Medulla oblongata (tissue), 1 donor: ENCODE data around the gene PRLR.

ENCODE experiments used
- DNase-seq: peaks from one replicate; pipeline ENCODE4 v3.0.0-alpha.2; 2015; ENCODE audit errors: extremely low spot score

Gene PRLR

GRCh38 chr5:35160486-35161116 is 69.7 kb downstream of the PRLR start:
- DNase-seq, result no peak

- DNase-seq, result no peak
Measured at GRCh38 chr5:35159370-35159742, 70.9 kb downstream of the PRLR start.

DNA sequence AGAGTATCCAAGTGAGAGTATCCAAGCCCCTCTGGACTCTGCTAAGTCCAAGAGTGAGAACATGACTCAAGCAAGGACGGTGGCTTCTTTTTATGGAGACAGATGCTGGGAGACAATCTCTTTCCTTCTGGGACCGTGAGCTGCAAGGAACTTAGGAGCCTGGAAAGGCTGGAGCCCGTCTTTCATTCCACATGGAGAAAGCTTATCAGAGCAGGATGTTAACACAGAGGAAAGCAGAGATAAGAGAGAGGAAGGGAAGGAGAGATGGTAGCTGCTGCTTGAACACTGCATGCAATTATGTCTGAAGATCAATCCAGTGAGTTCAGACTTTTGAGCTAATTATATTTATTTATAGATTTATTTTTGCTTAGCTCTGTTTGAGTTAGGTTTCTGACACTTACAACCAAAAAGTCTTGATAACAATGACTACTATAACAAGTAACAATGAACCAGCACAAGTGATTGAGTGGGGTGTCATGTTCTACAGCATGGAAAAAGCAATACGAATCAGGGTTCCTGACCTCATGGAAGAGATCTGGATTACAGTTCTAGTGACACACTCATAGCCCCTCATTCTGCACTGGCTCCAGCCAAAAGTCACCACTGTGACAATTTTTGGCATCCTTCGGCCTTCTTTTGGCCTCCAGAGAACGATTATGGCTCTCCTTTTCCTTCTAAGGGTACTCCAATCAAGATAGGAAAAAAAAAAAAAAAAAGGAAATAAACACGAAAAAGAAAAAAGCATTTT is 71.5 kb downstream of the PRLR start:
- no peak for DNase-seq

GRCh38 chr5:35158204-35158603 is 72.1 kb downstream of the PRLR start:
- DNase-seq, result no peak

GRCh38 chr5:35153375-35153932 is 76.8 kb downstream of the PRLR start:
- DNase-seq, result no peak

DNA sequence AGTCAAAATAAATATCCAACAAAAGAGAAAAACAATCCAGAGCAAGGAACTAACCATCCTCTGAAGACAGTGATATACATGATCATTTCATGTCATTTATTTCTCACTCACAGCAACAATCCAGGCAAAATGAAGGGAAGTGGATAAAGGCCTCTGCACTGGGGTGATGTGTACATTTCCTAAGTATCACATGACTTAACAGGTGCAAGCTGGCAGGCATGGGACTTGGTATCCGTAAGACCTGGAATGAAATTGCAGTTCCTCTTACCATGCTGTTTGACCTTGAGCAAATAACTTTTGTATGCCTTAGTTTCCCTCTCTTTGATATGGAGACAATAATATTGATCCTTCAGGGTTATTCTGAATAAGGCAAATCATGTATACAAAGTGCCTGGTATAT is 77.6 kb downstream of the PRLR start:
- DNase-seq, result no peak

- no peak for DNase-seq
Measured at GRCh38 chr5:35151146-35151920, 79.0 kb downstream of the PRLR start.

DNA sequence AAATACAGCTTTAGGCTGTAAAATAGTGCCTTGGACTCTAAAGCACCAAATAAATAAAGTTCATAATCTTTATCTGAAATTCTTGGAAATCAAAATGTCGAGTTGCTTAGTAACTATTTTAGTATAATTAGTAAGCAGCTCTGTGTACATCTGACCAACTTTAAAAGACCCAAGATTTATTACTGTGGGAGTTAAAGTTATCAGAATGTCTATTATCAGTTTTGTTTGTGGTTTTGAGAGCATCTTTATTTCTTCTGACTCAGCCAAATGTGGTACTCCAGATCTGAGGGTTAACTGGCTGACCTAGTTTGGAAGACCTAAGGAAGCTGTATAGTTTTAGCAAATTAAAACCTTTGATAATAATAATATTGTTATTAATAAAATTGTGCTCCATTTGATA is 81.2 kb downstream of the PRLR start:
- no peak for DNase-seq

DNA sequence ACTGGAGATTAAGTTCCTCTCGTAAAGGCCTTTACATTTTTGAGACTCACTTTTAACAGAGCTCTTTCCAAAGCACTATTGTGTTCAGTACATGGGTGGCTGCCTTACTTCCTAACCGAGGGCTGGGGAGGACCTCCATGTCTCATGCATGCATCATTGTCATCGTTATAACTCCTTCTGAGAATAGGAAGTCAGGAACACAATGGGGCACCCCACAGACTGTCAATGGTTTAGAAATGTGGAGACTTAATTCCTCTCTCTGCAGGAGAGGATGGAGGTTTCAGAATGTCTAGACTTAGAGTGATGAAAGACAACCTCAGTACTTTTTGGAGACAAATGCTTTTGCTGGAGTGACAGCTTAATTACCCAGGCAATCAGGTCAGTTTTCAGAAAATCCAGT is 83.9 kb downstream of the PRLR start:
- DNase-seq, result no peak

DNA sequence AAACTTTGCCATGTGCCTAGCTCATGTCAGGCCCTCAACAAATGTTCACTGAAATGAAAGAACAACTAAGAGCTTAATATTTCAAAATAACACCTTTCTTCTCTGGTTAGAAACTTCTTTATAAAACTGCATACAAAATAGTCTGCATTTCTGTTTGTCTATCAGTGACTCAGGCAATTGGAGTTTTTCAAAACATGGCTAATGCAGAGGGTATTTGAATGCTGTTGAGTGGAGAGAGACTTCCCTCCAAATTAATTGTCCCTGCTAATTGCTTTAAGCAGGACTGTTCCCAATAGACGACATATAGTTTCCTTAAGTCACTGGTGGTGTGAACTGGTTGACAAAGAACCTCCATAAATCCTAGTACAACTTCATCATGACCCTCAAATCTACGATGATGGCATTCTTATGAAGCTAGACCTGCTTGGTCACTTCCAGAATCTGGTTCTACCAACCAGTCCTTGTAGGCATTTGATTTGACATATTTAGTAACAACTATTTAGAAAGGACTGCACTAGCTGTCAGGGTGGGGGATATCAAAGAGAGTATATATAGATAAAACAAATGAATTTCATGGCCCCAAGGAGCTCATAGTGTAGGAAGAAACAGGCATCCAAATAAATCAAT is 84.5 kb downstream of the PRLR start:
- DNase-seq, result no peak

DNA sequence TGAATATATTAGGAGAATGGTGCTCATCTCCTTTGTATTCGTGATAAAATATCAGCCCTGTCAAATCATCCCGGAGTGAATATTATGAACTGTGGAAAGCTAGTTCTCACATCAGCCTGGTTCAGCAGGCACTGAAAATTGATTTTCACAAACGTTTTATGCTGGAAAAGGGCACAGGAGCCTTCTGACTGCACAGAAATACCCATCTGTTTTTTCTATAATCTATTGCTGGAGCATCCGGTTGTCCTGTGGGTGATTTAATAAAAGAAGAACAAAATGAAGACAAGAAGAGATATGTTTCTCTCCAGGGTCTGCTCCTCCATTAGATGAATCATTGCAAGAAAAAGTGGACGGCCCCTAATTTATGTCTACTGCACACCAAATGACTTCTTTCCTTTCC is 85.3 kb downstream of the PRLR start:
- DNase-seq, result no peak

DNA sequence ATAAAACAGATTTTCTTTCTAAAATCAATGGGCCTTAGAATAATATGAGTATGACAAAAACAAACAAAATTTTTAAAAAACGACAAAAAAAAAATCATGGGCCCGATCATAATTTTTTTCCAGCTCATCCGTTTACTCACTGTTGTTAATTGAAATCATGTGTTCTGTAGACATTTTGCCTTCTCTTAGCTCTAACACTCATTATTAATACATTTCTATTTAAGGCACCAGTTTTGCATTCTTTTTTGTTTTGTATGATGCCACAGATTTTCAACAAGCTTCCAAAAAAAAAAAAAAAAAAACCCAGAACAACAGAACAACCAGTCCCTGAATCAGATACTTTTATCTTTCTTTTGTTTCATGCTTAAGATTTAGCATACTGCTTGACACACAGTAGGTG is 86.4 kb downstream of the PRLR start:
- DNase-seq, result no peak

DNA sequence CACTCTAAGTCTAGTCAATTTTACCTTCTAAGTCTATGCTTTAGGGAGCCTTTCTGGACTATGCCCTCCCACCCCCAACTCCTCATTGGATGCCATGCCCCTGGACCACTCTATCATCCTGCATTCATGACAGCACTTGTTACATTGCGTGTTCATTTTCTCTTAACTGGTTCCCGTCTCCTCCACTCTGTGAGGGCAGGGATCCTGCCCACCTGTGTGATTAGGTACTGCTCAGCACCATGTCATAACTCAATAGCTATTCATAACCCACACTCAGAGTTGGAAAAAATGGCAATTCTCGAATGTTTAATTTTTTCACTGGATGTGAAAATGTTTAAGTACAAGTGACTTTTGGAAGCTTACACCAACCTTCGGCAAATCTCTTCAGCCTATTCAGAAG is 88.5 kb downstream of the PRLR start:
- no peak for DNase-seq

DNA sequence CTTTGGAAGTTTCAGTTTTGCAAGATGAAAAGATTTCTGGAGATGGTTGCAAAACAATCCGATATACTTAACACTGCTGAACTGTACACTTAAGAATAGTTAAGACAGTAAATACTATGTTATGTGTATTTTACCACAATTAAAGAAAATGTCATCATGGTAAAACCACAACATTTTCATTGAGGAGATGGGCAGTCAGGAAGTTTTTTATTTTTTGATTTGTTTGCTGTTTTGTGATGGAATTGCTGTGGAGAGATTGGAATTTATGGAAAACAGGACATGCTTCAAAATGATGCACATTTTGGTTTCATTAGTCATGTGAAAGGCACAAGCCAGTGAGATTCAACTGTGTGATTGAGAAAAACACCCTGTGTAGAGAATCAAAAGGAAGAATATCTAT is 92.1 kb downstream of the PRLR start:
- no peak for DNase-seq

GRCh38 chr5:35136386-35136785 is 93.9 kb downstream of the PRLR start:
- DNase-seq, result no peak

GRCh38 chr5:35135239-35135700 is 95.0 kb downstream of the PRLR start:
- DNase-seq, result no peak

DNA sequence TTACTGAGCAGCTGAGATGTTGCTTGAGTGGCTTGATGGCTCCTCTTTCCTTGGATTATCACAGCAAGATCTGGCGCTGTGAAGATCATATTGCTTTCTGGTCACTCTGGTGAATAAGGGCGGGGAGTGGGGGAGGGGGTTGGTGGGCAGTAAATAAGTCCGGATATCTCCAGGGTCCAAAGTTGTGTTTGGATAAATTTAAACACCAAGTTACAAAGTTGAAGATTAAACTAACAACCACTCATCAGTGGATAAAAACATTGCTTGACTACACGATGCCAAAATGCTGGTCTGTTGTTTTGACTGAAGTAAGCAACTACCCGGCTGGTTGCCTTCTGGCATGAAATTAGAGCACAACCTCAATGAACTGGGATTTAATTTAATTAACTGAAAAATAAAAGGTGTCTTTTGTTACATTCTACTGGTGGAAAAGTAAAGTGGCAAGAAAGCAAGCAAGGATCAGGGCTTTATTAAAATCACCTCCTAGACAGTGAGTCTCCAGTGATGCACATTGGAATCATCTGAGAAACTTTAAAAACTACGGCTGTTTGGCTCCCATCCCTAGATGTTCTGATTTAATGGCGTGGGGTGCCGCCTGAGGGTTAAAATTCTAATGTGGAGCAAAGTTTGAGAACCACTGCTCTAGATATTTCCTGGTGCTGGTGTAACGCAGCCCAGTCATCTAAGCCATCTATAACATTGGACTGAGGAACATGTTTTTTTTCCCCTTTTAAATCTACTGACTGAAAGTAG is 95.8 kb downstream of the PRLR start:
- no peak for DNase-seq

DNA sequence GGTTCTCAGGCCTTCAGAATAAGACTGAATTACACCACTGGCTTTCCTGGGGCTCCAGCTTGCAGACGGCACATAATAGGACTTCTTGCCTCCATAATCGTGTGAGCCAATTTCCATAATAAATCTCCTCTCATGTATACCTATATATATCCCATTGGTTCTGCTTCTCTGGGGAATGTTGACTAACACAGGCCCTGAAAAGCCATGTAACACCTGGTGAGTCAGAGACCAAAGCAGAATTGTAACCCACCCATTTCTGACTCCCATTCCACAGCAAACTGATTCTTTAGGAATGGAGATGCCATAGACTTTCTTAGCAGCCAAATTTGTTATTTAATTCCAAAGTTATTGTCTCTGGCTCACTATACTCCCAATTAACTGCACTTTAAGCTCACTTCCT is 97.1 kb downstream of the PRLR start:
- DNase-seq, result no peak

DNA sequence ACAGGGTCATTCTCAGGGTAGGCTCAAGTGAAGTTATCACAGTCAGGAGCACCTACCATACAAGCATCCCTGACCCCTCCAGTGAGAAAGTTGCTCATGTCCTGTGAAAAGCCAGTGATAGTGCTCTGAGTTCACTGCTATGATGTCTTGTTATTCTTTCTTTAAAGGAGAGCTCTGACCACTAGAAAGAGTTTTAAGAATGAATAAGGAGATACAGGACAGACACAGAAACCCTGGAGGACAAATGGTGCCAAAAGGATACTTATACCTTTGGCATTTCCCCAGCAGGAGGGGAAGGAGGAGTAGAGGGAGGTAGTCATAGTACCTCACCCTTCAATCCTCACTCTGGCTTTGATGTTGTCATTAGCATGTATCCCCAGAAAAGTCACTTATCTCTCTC is 98.6 kb downstream of the PRLR start:
- DNase-seq, result no peak

- DNase-seq, result no peak
Measured at GRCh38 chr5:35129921-35130485, 100.3 kb downstream of the PRLR start.

- DNase-seq, result no peak
Measured at GRCh38 chr5:35129276-35129675, 101.0 kb downstream of the PRLR start.
